HUES64 (cell line): ENCODE data around the gene KDM4E.

Experiments
- H3K27ac ChIP-seq: 2 replicates; pipeline ENCODE4 v1.7.0; 2013; ENCODE audit warnings: low read depth, low read length, inconsistent platforms
- H3K27me3 ChIP-seq: 2 replicates; pipeline ENCODE4 v1.6.1; 2013; ENCODE audit warnings: mild to moderate bottlenecking, low read length; ENCODE audit not compliant: insufficient read depth
- H3K36me3 ChIP-seq: 2 replicates; pipeline ENCODE4 v1.6.1; 2013; ENCODE audit warnings: mild to moderate bottlenecking, low read length; ENCODE audit not compliant: insufficient read depth
- H3K4me1 ChIP-seq: 2 replicates; pipeline ENCODE4 v1.6.1; 2013; ENCODE audit warnings: mild to moderate bottlenecking, low read length, moderate library complexity; ENCODE audit not compliant: insufficient read depth
- H3K4me3 ChIP-seq: 2 replicates; pipeline ENCODE4 v1.5.1; 2013; ENCODE audit warnings: mild to moderate bottlenecking, low read length, moderate library complexity
- H3K9ac ChIP-seq: 2 replicates; pipeline ENCODE4 v1.6.1; 2013; ENCODE audit warnings: mild to moderate bottlenecking, low read depth, low read length
- H3K9me3 ChIP-seq: 2 replicates; pipeline ENCODE4 v1.6.1; 2013; ENCODE audit warnings: low read depth, low read length; ENCODE audit not compliant: insufficient read depth
- WGBS: fragments of 150-250, 120-280 bp; methylation state at CpG from one replicate; pipeline ENCODE4 v1.1.7; 2013; ENCODE audit warnings: missing lambda C conversion rate; 5-methylcytosine and 5-hydroxymethylcytosine counted together

KDM4E gene

DNA sequence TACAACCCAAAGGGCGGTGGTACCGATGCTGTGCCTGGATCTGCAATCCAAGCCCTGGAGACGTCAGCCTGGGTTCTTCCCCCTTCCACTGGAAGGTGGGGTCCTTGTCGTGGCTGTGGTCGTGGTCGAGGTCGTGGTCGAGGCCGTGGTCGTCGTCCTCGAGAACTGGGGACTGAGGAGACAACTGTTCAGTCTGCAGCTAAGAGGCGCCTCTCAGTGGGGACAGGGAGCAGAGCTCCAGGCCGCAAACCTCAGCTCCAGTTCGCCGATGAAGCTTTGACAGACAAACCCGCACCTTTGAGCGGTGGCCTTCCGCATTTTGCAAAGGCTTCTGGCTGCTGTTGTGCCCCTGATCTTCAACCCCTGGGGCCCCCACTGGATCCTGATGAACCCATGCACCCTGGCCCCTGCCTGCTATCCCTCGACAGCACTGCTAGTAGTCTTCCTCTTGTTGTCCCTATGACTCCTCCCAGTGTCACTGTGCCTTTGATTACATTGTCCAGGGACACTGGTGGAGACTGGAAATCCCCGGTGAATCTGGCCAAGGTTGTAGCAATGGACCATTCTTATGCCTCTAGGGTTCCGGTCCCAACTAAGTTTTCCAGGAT, 25.6 kb downstream of the KDM4E start:
- no peaks in the 10 kb centered on the region for H3K9me3 ChIP-seq
- H3K4me3 ChIP-seq, result no peak overlapping the region
- H3K27me3 ChIP-seq, result no peaks in the 10 kb centered on the region
- H3K4me1 ChIP-seq, result no peaks in the 10 kb centered on the region
- WGBS, result 94% methylated on average over 22 of the region's 22 CpGs
- no peak overlapping the region for H3K9ac ChIP-seq
- no peak overlapping the region for H3K27ac ChIP-seq
- no peaks in the 10 kb centered on the region for H3K36me3 ChIP-seq

- H3K27ac ChIP-seq, result no peak overlapping the region
- H3K4me1 ChIP-seq, result no peaks in the 10 kb centered on the region
- no peaks in the 10 kb centered on the region for H3K9me3 ChIP-seq
- H3K9ac ChIP-seq, result no peak overlapping the region
- peaks cover 3% of the 10 kb centered on the region; the same call in 1 of the 2 replicates for H3K27me3 ChIP-seq
- H3K4me3 ChIP-seq, result no peak overlapping the region
- no peaks in the 10 kb centered on the region for H3K36me3 ChIP-seq
- 86% methylated on average over 2 of the region's 2 CpGs for WGBS
These were observed 29.3 kb downstream of the KDM4E start for GRCh38 chr11:95054356-95054755.

DNA sequence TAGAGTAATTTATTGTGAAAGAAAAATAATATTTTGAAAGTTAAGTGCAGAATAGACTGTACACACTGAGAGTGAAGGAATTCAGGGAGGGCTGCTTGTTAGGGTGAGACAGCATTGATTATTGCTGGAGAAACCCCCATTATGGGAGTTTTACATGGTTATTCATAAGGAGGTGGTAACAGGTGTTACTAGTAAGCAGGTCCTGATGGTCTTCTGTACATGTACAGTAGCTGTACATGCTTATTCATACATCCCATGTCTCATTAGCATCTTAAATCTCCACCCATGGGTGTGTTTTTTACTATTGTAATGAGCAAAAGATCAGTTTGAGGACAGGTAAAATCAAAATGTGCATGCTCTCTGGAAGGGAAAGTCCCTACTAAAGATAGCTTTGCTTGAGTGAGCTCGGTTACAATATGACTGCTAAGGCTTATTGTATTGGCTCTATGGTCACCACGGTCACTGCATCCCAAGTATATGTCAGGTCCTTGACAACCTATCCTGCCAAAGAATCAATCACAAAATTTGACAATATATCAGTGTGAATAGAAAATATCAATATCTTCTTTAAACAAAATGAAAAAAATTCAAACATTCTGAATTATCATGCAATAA, 30.3 kb downstream of the KDM4E start:
- no peaks in the 10 kb centered on the region for H3K36me3 ChIP-seq
- H3K9me3 ChIP-seq, result no peaks in the 10 kb centered on the region
- WGBS, result 46% methylated on average over 2 of the region's 2 CpGs
- no peak overlapping the region for H3K9ac ChIP-seq
- no peak overlapping the region for H3K27ac ChIP-seq
- H3K27me3 ChIP-seq, result peaks cover 8% of the 10 kb centered on the region
- H3K4me3 ChIP-seq, result no peak overlapping the region
- no peaks in the 10 kb centered on the region for H3K4me1 ChIP-seq

GRCh38 chr11:95057959-95058358, 32.9 kb downstream of the KDM4E start:
- no peak overlapping the region for H3K9ac ChIP-seq
- WGBS, result 91% methylated on average over 8 of the region's 8 CpGs
- no peaks in the 10 kb centered on the region for H3K36me3 ChIP-seq
- H3K27me3 ChIP-seq, result peaks cover 18% of the 10 kb centered on the region
- no peak overlapping the region for H3K27ac ChIP-seq
- H3K9me3 ChIP-seq, result no peaks in the 10 kb centered on the region
- H3K4me3 ChIP-seq, result no peak overlapping the region
- no peaks in the 10 kb centered on the region for H3K4me1 ChIP-seq

DNA sequence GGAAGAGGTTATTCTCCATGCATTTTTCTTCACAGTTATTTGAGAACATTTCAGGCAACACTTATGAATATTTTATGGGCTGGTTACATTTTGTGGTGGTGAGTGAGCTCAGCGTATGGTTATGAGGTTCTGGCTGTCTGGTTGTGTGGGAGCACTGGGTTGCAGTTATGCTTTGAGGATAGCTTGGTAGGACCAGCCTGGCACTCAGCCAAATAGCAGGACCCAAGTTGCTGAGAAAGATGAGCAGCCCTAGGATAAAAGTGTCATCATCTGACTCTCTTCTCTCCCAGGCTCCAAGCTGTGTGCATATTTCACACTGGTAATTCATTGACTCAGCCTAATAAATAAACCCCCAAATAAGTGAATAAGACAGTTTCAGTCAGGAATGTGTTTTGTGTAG, 33.6 kb downstream of the KDM4E start:
- Histone ChIP-seq H3K4me3 (no peak overlapping the region), H3K27ac (no peak overlapping the region)

DNA sequence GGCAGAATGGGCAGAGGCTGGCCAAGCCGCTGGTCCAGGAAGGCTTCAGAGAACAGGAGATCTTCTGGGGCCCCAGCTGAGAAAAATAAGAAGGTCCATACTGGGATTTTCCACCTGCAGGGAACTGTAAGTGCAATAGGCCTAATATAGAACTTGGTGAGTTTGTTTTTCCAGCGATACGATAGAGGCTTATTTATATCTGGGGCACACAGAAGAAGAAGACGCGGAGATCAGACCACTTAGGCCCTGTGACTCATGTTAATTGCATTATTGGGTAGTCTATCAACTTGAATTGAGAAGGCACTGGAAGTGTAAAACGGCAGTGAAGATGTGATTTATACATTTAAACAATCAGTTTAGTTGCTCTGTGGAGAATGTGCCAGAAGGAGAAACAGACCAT, 34.0 kb downstream of the KDM4E start:
- H3K36me3 ChIP-seq, result no peaks in the 10 kb centered on the region
- WGBS, result 85% methylated on average over 6 of the region's 6 CpGs
- no peaks in the 10 kb centered on the region for H3K9me3 ChIP-seq
- H3K4me3 ChIP-seq, result no peak overlapping the region
- H3K4me1 ChIP-seq, result no peaks in the 10 kb centered on the region
- H3K27me3 ChIP-seq, result peaks cover 18% of the 10 kb centered on the region
- no peak overlapping the region for H3K27ac ChIP-seq
- H3K9ac ChIP-seq, result no peak overlapping the region

More for the DNA sequence above, 33.6 kb downstream of the KDM4E start:
- Histone ChIP-seq H3K9me3 (no peaks in the 10 kb centered on the region), H3K36me3 (no peaks in the 10 kb centered on the region), H3K27me3 (peaks cover 18% of the 10 kb centered on the region), H3K4me1 (no peaks in the 10 kb centered on the region), H3K9ac (no peak overlapping the region)
- WGBS, result 91% methylated on average over 1 of the region's 1 CpG

DNA sequence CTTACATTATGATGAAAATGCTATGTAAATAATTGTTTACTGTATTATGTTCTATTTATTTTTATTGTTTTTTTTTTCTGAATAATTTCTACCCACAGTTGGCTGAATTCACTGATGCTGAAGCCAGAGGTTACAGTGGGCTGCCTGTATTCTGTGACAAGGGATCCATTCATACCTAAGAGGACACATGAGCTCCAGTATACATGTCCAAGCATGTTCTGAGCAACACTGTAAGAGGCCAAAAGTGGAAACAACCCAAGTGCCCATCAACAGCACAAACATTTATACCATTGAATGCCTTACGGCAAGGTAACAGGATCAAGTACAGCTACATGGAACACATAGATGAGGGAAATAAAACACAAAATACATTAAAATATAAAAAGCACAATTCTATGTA, 40.3 kb downstream of the KDM4E start:
- Histone ChIP-seq H3K27ac (no peak overlapping the region), H3K9ac (no peak overlapping the region)
- WGBS, result no CpG with 5 or more reads among the region's 1 CpG

DNA sequence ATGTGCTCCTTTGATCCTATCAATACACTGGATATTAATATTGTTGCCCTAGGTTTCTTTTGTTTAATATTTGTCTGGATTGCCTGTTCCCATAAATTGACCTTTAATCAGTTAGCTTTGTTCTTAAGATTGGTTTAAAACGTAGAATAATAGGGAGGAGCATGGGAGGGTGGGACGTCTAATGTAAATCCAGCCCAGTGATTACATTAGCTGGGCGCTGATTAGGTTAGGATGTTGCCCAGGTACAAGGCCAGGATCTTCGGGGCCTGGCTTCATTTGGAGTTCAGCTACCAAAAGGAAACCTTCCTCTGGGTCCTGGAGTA, 41.6 kb downstream of the KDM4E start, which contains the start of gene SRSF8:
SRSF8 (plus strand) TSS at position 204 of the 323 bp plus-strand sequence. CDS start 308 bp downstream, outside the sequence.
- Histone ChIP-seq H3K4me3 (peak within 1 kb of the TSS; percentile 79), H3K36me3 (no peaks in the 10 kb centered on the region), H3K9ac (peak within 1 kb of the TSS; percentile 85), H3K9me3 (no peaks in the 10 kb centered on the region), H3K27me3 (peaks cover 2% of the 10 kb centered on the region; the same call in 1 of the 2 replicates), H3K4me1 (peaks cover 14% of the 10 kb centered on the region), H3K27ac (peak within 1 kb of the TSS; percentile 53; the same call in 1 of the 2 replicates)
- 0% methylated on average over 4 of the region's 4 CpGs for WGBS

More for the DNA sequence above, 40.3 kb downstream of the KDM4E start:
- H3K27me3 ChIP-seq, result peaks cover 10% of the 10 kb centered on the region; the same call in 1 of the 2 replicates
- H3K36me3 ChIP-seq, result no peaks in the 10 kb centered on the region
- H3K4me3 ChIP-seq, result no peak overlapping the region
- H3K4me1 ChIP-seq, result peaks cover 14% of the 10 kb centered on the region
- no peaks in the 10 kb centered on the region for H3K9me3 ChIP-seq

DNA sequence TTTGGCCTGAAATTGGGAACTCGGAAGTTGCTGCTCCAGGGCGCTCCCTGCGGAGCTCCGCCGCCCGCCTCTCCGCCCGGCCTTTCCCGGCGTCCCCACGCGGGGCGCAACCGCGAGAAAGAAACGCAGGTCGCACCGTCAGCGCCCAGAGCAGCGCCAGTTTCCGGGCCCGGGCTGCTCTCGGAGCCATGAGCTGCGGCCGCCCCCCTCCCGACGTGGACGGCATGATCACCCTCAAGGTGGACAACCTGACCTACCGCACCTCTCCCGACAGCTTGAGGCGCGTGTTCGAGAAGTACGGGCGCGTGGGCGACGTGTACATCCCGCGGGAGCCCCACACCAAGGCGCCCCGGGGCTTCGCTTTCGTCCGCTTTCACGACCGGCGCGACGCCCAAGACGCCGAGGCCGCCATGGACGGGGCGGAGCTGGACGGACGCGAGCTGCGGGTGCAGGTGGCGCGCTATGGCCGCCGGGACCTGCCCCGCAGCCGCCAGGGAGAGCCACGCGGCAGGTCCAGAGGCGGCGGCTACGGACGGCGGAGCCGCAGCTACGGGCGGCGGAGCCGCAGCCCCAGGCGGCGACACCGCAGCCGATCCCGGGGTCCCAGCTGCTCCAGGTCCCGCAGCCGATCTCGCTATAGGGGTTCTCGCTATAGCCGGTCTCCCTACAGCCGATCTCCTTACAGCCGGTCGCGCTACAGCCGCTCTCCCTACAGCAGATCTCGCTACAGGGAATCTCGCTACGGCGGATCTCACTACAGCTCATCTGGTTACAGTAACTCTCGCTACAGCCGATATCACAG, 42.2 kb downstream of the KDM4E start:
- under 1% methylated on average over 98 of the region's 98 CpGs for WGBS
- H3K27me3 ChIP-seq, result no peaks in the 10 kb centered on the region
- peak overlapping the region; percentile 79 for H3K4me3 ChIP-seq
- peaks cover 14% of the 10 kb centered on the region for H3K4me1 ChIP-seq
- H3K36me3 ChIP-seq, result no peaks in the 10 kb centered on the region
- peak overlapping the region; percentile 53; the same call in 1 of the 2 replicates for H3K27ac ChIP-seq
- H3K9ac ChIP-seq, result peak overlapping the region; percentile 85
- H3K9me3 ChIP-seq, result no peaks in the 10 kb centered on the region

GRCh38 chr11:95067841-95068219, 42.8 kb downstream of the KDM4E start:
- Histone ChIP-seq H3K9me3 (no peaks in the 10 kb centered on the region), H3K4me1 (peaks cover 14% of the 10 kb centered on the region), H3K4me3 (peak overlapping the region; percentile 79), H3K9ac (peak overlapping the region; percentile 85), H3K36me3 (no peaks in the 10 kb centered on the region), H3K27me3 (no peaks in the 10 kb centered on the region), H3K27ac (no peak overlapping the region)
- WGBS, result under 1% methylated on average over 16 of the region's 16 CpGs

- Histone ChIP-seq H3K36me3 (no peaks in the 10 kb centered on the region), H3K9ac (no peak overlapping the region), H3K4me3 (peak overlapping the region; percentile 79), H3K27ac (no peak overlapping the region), H3K4me1 (peaks cover 14% of the 10 kb centered on the region), H3K27me3 (no peaks in the 10 kb centered on the region), H3K9me3 (no peaks in the 10 kb centered on the region)
- 55% methylated on average over 4 of the region's 5 CpGs for WGBS
These were observed 43.5 kb downstream of the KDM4E start for GRCh38 chr11:95068549-95068948.
